IMR-90 (cell line): ENCODE results near the gene GATAD2A. TPM values are rescaled to one million over a fixed set of nuclear protein-coding genes. Genes with fewer than 3 reads are reported as not detected.

Experiments
- ATAC-seq: fragments of 200-7000 bp; cut with Tn5 transposase; 2 replicates; pipeline ENCODE4 v1.9.1; 2020; ENCODE audit warnings: low read depth, mild to moderate bottlenecking, moderate library complexity
- BruUV-seq: library from RNA; stranded (reverse); fragments of 400-500 nt; replicated peaks from 2 replicates; lab custom pipeline; 2021; lab: Mats Ljungman, UMichigan
- CTCF ChIA-PET: fragments of 300-600 bp; formaldehyde crosslinking; extraction: SDS; loops from one replicate; lab custom pipeline; 2021; ENCODE audit warnings: antibody characterized with exemption; lab: Yijun Ruan, JAX
- POLR2A ChIA-PET: fragments of 300-600 bp; sonication (Branson Sonifier 250); formaldehyde crosslinking; loops from one replicate; lab custom pipeline; 2022; ENCODE audit warnings: antibody characterized with exemption; ENCODE audit not compliant: unreplicated experiment; lab: Charles Lee
- DNase-seq: peaks from one replicate; pipeline ENCODE4 v3.0.0; 2013
- H2AFZ ChIP-seq: replicated peaks from 2 replicates; pipeline ENCODE3; 2013; ENCODE audit warnings: low read length, mild to moderate bottlenecking; ENCODE audit not compliant: poor library complexity
- H2AK5ac ChIP-seq: 2 replicates; pipeline ENCODE4 v1.6.1; 2013; ENCODE audit warnings: low read depth, low read length, inconsistent platforms
- H2AK9ac ChIP-seq: replicated peaks from 2 replicates; pipeline ENCODE3; 2013; ENCODE audit warnings: mild to moderate bottlenecking, low read depth, low read length, moderate library complexity; ENCODE audit not compliant: poor library complexity
- H2BK120ac ChIP-seq: 2 replicates; pipeline ENCODE4 v1.6.1; 2013; ENCODE audit warnings: low read depth, low read length, inconsistent platforms
- H2BK15ac ChIP-seq: 3 replicates; pipeline ENCODE4 v1.6.1; 2013; ENCODE audit warnings: low read depth, low read length, inconsistent platforms
- H2BK20ac ChIP-seq: 2 replicates; pipeline ENCODE4 v1.6.1; 2013; ENCODE audit warnings: low read depth, mild to moderate bottlenecking, inconsistent platforms, low read length, moderate library complexity
- H2BK5ac ChIP-seq: 2 replicates; pipeline ENCODE4 v1.6.1; 2013; ENCODE audit warnings: mild to moderate bottlenecking, low read depth, low read length, inconsistent platforms; ENCODE audit not compliant: poor library complexity, severe bottlenecking
- H3K14ac ChIP-seq: replicated peaks from 2 replicates; pipeline ENCODE4 v1.6.1; 2013; ENCODE audit warnings: low read depth, low read length, inconsistent platforms
- H3K18ac ChIP-seq: 2 replicates; pipeline ENCODE4 v1.6.1; 2013; ENCODE audit warnings: low read depth, low read length, control low read depth
- H3K23ac ChIP-seq: 2 replicates; pipeline ENCODE4 v1.6.1; 2013; ENCODE audit warnings: low read depth, low read length, inconsistent platforms
- H3K27ac ChIP-seq: 2 replicates; pipeline ENCODE4 v1.5.1; 2013; ENCODE audit warnings: mild to moderate bottlenecking, control low read depth, low read length; ENCODE audit not compliant: insufficient read depth
- H3K27me3 ChIP-seq: 2 replicates; pipeline ENCODE4 v1.6.1; 2013; ENCODE audit warnings: low read length; ENCODE audit not compliant: control insufficient read depth, insufficient read depth
- H3K36me3 ChIP-seq: 2 replicates; pipeline ENCODE4 v1.6.1; 2013; ENCODE audit warnings: low read length, mixed read lengths; ENCODE audit not compliant: control insufficient read depth, insufficient read depth
- H3K4ac ChIP-seq: 2 replicates; pipeline ENCODE4 v1.6.1; 2013; ENCODE audit warnings: low read depth, low read length, inconsistent platforms
- H3K4me1 ChIP-seq: 2 replicates; pipeline ENCODE4 v1.6.1; 2013; ENCODE audit warnings: low read length, mixed read lengths; ENCODE audit not compliant: control insufficient read depth, insufficient read depth
- H3K4me2 ChIP-seq: 2 replicates; pipeline ENCODE4 v1.6.1; 2013; ENCODE audit warnings: low read depth, mild to moderate bottlenecking, control low read depth, low read length, moderate library complexity
- H3K4me3 ChIP-seq: 2 replicates; pipeline ENCODE4 v1.5.1; 2013; ENCODE audit warnings: low read depth, mild to moderate bottlenecking, control low read depth, low read length, moderate library complexity; ENCODE audit not compliant: insufficient read depth
- H3K56ac ChIP-seq: 2 replicates; pipeline ENCODE4 v1.6.1; 2013; ENCODE audit warnings: low read length, inconsistent platforms; ENCODE audit not compliant: insufficient read depth; ENCODE audit errors: extremely low read depth
- H3K79me1 ChIP-seq, 2 experiments: 2 replicates each; pipeline ENCODE4 v1.6.1; 2013; ENCODE audit warnings: low read length in 2 of 2, inconsistent platforms in 1 of 2, low read depth in 1 of 2
- H3K9ac ChIP-seq: 2 replicates; pipeline ENCODE4 v1.6.1; 2013; ENCODE audit warnings: low read depth, low read length, control low read depth
- H3K9me1 ChIP-seq: 2 replicates; pipeline ENCODE4 v1.6.1; 2013; ENCODE audit warnings: low read length, inconsistent platforms; ENCODE audit not compliant: insufficient read depth
- H3K9me3 ChIP-seq: 2 replicates; pipeline ENCODE4 v1.6.1; 2013; ENCODE audit warnings: low read length; ENCODE audit not compliant: control insufficient read depth, insufficient read depth
- H4K20me1 ChIP-seq: 2 replicates; pipeline ENCODE4 v1.6.1; 2013; ENCODE audit warnings: low read length, inconsistent platforms; ENCODE audit not compliant: insufficient read depth
- H4K5ac ChIP-seq: 2 replicates; pipeline ENCODE4 v1.6.1; 2013; ENCODE audit warnings: mild to moderate bottlenecking, low read depth, low read length, control low read depth
- H4K8ac ChIP-seq, 2 experiments: 2 replicates each; pipeline ENCODE4 v1.6.1; 2013; ENCODE audit warnings: low read depth in 2 of 2, low read length in 2 of 2, control low read depth in 1 of 2, inconsistent platforms in 1 of 2
- H4K91ac ChIP-seq: 2 replicates; pipeline ENCODE4 v1.6.1; 2013; ENCODE audit warnings: low read depth, low read length, inconsistent platforms; ENCODE audit not compliant: insufficient read depth
- CEBPB ChIP-seq: IDR thresholded peaks from 2 replicates; pipeline ENCODE4 v1.6.1; 2012; ENCODE audit warnings: low read depth, low read length, improper control_type of control experiment
- CHD1 ChIP-seq: IDR thresholded peaks from 2 replicates; pipeline ENCODE4 v1.6.1; 2012; ENCODE audit warnings: low read depth, low read length, improper control_type of control experiment
- MXI1 ChIP-seq: IDR thresholded peaks from 2 replicates; pipeline ENCODE4 v1.6.1; 2012; ENCODE audit warnings: low read depth, mild to moderate bottlenecking, low read length, moderate library complexity, borderline replicate concordance
- POLR2A ChIP-seq: IDR thresholded peaks from 2 replicates; pipeline ENCODE4 v1.6.1; 2012; ENCODE audit warnings: mild to moderate bottlenecking, low read depth, low read length
- RCOR1 ChIP-seq: IDR thresholded peaks from 2 replicates; pipeline ENCODE4 v1.6.1; 2012; ENCODE audit warnings: mild to moderate bottlenecking, low read length, improper control_type of control experiment; ENCODE audit not compliant: insufficient replicate concordance
- RFX5 ChIP-seq: IDR thresholded peaks from 2 replicates; pipeline ENCODE4 v1.8.0; 2012; ENCODE audit warnings: low read depth, mild to moderate bottlenecking, low read length, moderate library complexity
- SMC3 ChIP-seq: fragments of 150-350 bp; IDR thresholded peaks from 2 replicates; pipeline ENCODE4 v1.6.1; 2016; ENCODE audit warnings: low read depth, mild to moderate bottlenecking, antibody characterized with exemption, low read length, moderate library complexity
- WGBS, 2 experiments: methylation state at CpG; one replicate each; pipeline versions ENCODE4 v1.1.5 to v1.1.7; 2013; ENCODE audit warnings: missing lambda C conversion rate in 2 of 2; ENCODE audit not compliant: insufficient read length in 1 of 2; ENCODE audit errors: extremely low coverage in 2 of 2; 5-methylcytosine and 5-hydroxymethylcytosine counted together
- dilution Hi-C: fragments of 300-500 bp; cut with HindIII; formaldehyde crosslinking; loops from one replicate; pipeline ENCODE4 v1.14.3; 2018; ENCODE audit warnings: low sequenced_read_pairs; ENCODE audit not compliant: unreplicated experiment
- in situ Hi-C: fragments of 300-500 bp; cut with MboI; formaldehyde crosslinking; loops from 3 replicates; pipeline ENCODE4 v1.14.3; 2019; ENCODE audit warnings: low sequenced_read_pairs, inconsistent platforms, mixed read lengths
- intact Hi-C: fragments of 100-400 bp; cut with micrococcal nuclease; formaldehyde crosslinking; loops from 2 replicates; pipeline ENCODE4 v1.10.0; 2022
- polyA plus RNA-seq, 3 experiments: library from polyadenylated mRNA; depleted of rRNA; stranded (reverse); fragments of >200 nt; gene quantifications; 2 replicates each; pipeline ENCODE4 v1.2.3, GENCODE V29; 2012; ENCODE audit warnings: low replicate concordance in 1 of 3
- total RNA-seq: library from RNA; depleted of rRNA; stranded (reverse); fragments of >200 nt; gene quantifications from 2 replicates; pipeline ENCODE4 v1.2.3, GENCODE V29; 2012
- TF ChIP-seq, protein P1 (sequence below): fragments of 150-350 bp; IDR thresholded peaks from 2 replicates; pipeline ENCODE4 v1.6.1; 2017; ENCODE audit warnings: mild to moderate bottlenecking, antibody characterized with exemption, low read length, low read depth
- TF ChIP-seq, protein P2 (sequence below): conservative IDR thresholded peaks from 2 replicates; pipeline ENCODE4 v1.5.1; 2012; ENCODE audit warnings: mild to moderate bottlenecking, low read depth, low read length, improper control_type of control experiment

Gene GATAD2A
- total and polyA plus RNA-seq, 2 of the 4 experiments (the other 2 are of a cell fraction) = 23.5 to 33.2 TPM

DNA sequence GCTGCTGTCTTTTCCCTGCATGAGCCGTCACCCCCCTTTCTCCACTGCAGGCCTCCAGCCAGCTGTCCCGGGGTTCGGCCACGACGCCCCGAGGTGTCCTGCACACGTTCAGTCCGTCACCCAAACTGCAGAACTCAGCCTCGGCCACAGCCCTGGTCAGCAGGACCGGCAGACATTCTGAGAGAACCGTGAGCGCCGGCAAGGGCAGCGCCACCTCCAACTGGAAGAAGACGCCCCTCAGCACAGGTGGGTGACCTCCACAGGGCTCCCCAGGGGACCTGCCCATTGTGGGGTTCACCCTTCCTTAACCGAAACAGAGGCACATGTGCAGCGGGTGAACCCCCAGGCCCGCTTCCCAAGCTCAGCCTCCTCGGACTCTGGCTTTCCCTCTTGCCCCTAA, 96.8 kb downstream of the GATAD2A start:
- intact Hi-C loops (no loop called here), in situ Hi-C loops (no loop called here), dilution Hi-C loops (no loop called here)
- H3K79me1 ChIP-seq = peaks cover 7 to 18% of the 10 kb centered on the region in 2 experiments; a peak in 3 of 4 replicates
- H2AFZ ChIP-seq = no peak overlapping the region
- H4K20me1 ChIP-seq = no peaks in the 10 kb centered on the region
- no peak overlapping the region for H3K23ac ChIP-seq
- no peak overlapping the region for H2AK5ac ChIP-seq
- no peak overlapping the region for H3K9ac ChIP-seq
- no peak overlapping the region for H3K4me3 ChIP-seq
- H3K27ac ChIP-seq = no peak overlapping the region
- H3K36me3 ChIP-seq = peaks cover 74% of the 10 kb centered on the region
- H3K4ac ChIP-seq = no peak overlapping the region
- no peak overlapping the region for H2AK9ac ChIP-seq
- no peak overlapping the region for H2BK120ac ChIP-seq
- no TSS peak for BruUV-seq
- H2BK5ac ChIP-seq = no peak overlapping the region
- WGBS, 2 experiments = 91% methylated on average over 9 of the region's 19 CpGs; no CpG with 5 or more reads in 1 of the 2 experiments
- ATAC-seq (no peak), DNase-seq (no peak)
- H3K27me3 ChIP-seq = no peaks in the 10 kb centered on the region
- no peak overlapping the region for H3K4me2 ChIP-seq
- no peak overlapping the region for H3K18ac ChIP-seq
- H4K91ac ChIP-seq = no peak overlapping the region
- H3K14ac ChIP-seq = no peak overlapping the region
- POLR2A ChIA-PET = no interaction called here
- H3K4me1 ChIP-seq = no peaks in the 10 kb centered on the region
- H3K9me1 ChIP-seq = no peaks in the 10 kb centered on the region; the same call in 1 of the 2 replicates
- no peak overlapping the region for H3K56ac ChIP-seq
- CTCF ChIA-PET = no interaction called here
- H3K9me3 ChIP-seq = no peaks in the 10 kb centered on the region
- TF ChIP-seq POLR2A (no peak), MXI1 (no peak), CHD1 (no peak), SMC3 (no peak), RCOR1 (no peak), RFX5 (no peak), CEBPB (no peak)
- TF ChIP-seq, protein P1, sequence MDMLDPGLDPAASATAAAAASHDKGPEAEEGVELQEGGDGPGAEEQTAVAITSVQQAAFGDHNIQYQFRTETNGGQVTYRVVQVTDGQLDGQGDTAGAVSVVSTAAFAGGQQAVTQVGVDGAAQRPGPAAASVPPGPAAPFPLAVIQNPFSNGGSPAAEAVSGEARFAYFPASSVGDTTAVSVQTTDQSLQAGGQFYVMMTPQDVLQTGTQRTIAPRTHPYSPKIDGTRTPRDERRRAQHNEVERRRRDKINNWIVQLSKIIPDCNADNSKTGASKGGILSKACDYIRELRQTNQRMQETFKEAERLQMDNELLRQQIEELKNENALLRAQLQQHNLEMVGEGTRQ = no peak
- TF ChIP-seq, protein P2, sequence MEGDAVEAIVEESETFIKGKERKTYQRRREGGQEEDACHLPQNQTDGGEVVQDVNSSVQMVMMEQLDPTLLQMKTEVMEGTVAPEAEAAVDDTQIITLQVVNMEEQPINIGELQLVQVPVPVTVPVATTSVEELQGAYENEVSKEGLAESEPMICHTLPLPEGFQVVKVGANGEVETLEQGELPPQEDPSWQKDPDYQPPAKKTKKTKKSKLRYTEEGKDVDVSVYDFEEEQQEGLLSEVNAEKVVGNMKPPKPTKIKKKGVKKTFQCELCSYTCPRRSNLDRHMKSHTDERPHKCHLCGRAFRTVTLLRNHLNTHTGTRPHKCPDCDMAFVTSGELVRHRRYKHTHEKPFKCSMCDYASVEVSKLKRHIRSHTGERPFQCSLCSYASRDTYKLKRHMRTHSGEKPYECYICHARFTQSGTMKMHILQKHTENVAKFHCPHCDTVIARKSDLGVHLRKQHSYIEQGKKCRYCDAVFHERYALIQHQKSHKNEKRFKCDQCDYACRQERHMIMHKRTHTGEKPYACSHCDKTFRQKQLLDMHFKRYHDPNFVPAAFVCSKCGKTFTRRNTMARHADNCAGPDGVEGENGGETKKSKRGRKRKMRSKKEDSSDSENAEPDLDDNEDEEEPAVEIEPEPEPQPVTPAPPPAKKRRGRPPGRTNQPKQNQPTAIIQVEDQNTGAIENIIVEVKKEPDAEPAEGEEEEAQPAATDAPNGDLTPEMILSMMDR = no peak
- H4K5ac ChIP-seq = no peak overlapping the region
- no peak overlapping the region for H2BK20ac ChIP-seq
- no peak overlapping the region for H4K8ac ChIP-seq
- no peak overlapping the region for H2BK15ac ChIP-seq
